IPS-11a (cell line): Measurements from ENCODE around the gene PPL.
"Not testable (repeated sequence)": the region's sequence is repeated elsewhere in the genome, so short reads cannot be mapped to it uniquely, and the experiment has no call there.

Experiments
- H3K4me3 ChIP-seq: one replicate; pipeline ENCODE4 v1.5.1; 2013; ENCODE audit warnings: low read depth, low read length, control low read depth

Gene PPL

GRCh38 chr16:4958510-4959438 is 21.8 kb upstream of the PPL start:
- H3K4me3 ChIP-seq = peak overlapping the region; percentile 42

DNA sequence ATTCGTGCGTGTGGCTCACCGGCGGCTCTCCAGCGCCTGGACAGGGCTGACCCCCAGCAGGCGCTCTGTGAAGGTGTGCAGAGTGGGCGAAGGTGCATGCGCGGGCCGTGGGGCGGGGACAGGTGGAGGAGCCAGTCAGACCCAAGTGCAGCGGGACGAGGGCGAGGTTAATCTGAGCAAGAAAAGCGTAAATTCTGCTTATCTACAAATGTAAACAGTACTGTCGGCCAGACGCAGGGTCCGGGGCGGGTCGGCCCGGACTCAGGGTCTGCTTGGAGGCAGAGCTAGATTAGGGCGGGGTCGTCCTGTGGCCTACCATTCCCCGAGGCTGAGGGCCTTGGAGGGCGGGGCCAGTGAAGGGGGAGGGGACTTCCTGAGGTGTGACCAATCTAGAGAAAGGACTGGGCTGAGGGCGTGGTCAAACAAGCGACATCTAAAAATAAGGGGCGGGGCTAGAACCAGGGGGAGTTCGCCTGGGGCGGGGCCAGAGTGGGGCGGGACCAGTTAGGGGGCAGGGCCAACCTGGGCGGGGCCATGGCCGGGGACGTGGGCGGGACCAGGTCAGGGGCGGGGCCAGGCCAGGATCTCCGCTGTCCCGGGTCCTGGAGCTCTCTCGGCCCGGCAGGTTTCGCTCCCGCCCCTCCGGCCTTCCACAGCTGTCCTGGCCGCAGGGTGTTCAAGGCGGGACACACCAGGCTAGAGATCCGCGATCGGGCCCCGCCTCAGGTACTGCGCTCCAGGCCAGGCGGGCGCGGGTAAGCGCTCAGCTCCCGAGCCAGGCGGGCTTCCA is 21.0 kb upstream of the PPL start, which contains the start of gene SEC14L5:
Gene SEC14L5 (plus strand): TSS at position 611 of the 790 bp plus-strand sequence. CDS start 994 bp downstream, outside the sequence.
- H3K4me3 ChIP-seq = peak within 1 kb of the TSS; percentile 44

DNA sequence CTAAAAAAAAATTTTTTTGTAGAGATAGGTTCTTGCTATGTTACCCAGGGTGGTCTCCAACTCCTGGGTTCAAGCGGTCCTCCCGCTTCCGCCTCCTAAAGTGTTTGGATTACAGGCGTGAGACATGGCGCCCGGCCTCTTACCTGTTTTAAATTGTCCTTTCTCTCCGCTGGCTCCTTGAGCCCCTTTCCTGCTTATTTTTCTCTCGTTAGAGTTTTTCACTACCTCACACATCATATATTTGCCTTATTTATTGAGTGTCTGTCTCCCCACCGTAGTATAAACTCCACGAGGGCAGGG is 20.4 kb upstream of the PPL start:
- peak overlapping the region; percentile 44 for H3K4me3 ChIP-seq

- H3K4me3 ChIP-seq = no peak overlapping the region
These were observed 17.8 kb upstream of the PPL start for GRCh38 chr16:4954714-4955113.

GRCh38 chr16:4951583-4951982 is 14.6 kb upstream of the PPL start:
- H3K4me3 ChIP-seq = not testable (repeated sequence)

DNA sequence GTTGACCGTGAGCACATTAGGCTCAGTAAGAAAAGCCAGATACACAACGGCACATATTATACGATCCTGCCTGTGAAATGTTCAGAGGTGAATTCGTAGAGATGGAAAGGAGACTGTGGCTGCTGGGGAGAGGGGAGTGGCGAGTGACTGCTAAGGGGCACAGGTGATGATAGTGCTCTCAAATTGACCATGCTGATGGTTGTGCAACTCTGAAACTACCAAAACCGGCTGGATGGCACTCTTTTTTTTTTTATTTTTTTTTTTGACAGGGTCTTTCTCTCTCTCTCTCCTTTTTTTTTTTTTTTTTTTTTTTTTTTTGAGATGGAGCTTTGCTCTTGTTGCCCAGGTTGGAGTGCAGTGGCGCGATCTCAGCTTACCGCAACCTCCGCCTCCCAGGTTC is 13.0 kb upstream of the PPL start:
- no peak overlapping the region for H3K4me3 ChIP-seq

GRCh38 chr16:4948903-4949766 is 12.2 kb upstream of the PPL start:
- H3K4me3 ChIP-seq = no peak overlapping the region

DNA sequence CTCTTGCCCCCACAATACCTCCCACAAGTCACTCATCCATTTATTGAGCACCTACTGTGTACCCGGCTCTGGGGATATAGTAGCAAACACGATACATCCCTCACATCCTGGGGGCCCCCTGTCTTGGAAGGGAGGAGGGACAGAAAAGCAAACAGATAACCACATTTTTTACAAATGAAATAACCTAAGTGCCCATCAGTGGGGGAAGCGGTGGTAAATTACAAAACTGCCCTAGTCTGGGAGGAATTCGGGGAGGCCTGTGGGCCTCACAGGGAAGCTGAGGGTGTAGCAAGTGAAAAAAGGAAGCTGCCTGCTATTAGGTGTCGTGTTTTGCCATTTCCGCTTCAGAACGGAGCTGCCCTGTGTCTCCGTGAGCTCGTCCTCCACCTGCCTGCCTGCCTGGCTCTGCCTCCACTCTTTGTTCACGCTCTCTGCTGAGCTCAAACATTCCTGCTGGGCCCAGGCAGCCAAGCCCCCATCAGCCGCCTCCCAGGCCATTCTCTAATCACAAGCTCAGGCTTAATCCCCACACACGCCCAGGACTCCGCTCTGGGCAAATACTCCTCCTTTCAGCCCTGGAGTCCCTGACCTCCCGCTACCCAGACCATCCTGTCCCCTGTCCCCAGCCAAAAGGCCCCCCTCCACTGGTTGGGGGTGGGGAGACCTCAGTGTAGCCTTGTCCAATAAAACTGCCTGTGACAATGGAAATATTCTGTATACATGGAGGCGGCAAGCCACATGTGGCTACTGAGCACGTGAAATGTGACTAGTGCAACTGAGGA is 11.0 kb upstream of the PPL start:
- H3K4me3 ChIP-seq = no peak overlapping the region

- no peak overlapping the region for H3K4me3 ChIP-seq
These were observed 10.0 kb upstream of the PPL start for GRCh38 chr16:4946917-4947316.

DNA sequence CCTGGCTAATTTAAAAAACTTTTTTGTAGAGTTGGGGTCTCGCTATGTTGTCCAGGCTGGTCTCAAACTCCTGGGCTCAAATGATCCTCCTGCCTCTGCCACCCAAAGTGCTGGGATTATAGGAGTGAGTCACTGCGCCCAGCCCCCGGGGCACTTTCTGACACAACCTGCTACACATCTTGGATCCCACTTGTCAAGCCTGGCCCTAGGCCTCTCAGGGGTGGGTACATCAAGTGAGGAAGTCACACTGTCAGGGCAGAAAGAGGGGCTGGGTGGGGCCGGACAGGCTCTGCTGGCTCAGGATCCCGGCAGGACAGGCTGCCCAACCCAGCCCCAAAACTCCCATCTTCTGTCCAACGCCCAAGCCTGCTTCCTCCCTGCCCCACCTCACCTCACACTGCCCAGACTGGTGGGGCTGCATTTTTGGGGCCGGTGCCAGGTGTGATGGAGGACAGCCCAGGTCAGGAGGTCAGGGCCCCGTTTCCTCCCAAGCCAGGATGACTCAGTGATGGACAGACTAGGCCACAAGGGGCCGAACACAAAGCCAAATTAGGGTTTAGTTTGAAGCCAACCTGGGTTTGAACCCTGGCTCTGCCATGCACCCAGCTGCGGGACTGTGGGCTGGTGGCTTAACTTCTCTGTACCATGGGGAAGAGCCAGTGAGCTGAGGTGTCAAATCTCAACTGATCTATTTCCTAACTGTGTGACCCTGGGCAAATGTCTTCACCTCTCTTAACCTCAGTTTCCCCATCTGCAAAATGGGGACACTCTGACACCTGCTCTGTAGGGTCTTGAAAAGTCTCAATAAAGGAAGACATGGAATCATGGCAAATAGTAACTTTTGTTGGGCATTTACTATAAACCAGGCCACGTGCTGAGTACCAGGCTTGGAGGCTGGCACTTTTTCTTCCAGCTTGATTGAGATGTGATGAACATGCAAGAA is 8.9 kb upstream of the PPL start:
- no peak overlapping the region for H3K4me3 ChIP-seq

DNA sequence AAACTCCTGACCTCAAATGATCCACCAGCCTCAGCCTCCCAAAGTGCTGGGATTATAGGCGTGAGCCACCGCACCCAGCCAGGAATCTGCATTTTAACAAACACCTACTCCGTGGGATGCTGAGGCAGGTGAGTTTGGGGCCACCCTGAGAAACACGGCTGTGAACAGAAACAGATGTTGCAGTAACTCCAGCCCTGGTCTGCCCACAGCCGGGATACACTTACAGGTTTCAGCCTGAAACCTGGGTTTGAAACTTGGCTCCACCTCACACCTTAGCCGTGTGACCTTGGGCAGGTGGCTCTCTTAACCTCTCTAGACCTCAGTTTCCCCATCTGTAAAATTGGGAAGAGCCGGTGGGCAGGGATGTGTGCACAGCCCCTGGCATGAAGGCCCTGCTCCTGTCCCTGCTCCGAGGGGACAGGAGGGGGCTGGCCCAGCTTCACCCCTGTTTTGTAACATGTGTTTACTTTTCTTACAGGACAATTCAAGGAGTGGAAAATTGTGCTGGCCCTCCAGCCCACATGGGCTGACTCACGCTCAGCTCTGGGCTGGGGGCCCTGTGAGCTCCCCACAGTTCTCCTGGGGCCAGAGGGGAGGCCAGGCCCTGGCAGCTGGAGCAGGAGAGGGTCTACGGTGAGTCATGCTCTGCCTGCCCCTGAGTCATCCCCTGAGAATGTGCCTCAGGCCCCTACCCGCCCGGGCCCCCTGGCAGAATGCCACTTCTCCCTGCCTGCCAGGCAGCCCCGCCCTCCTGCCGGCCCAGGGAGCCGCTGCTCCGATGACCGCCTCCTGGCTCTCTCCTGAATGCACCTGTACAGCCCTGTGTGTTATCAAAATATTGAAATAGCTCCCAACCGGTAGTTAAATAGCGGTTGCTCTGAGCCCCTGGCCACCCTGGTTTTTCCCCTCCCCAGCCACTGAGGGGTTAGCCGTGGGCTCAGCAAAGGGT is 7.7 kb upstream of the PPL start:
- no peak overlapping the region for H3K4me3 ChIP-seq

DNA sequence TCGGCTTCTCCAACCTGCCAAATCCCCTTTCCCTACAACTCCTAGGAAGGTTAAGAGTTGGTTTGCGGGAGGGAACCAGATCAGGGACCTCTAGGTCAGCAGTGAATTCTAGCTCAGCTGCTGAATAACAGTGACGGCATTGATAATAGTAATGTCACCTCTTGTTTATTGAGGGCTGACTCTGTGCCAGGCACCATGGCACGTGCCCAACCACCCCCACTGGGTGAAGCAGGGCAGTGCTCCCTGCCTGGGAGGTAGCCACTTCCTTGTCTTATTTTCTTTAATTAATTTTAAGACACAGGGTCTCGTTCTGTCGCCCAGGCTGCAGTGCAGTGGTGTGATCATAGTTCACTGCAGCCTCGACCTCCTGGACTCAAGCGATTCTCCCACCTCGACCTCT is 5.5 kb upstream of the PPL start:
- no peak overlapping the region for H3K4me3 ChIP-seq

GRCh38 chr16:4940719-4941118 is 3.8 kb upstream of the PPL start:
- no peak overlapping the region for H3K4me3 ChIP-seq

- no peak overlapping the region for H3K4me3 ChIP-seq
These were observed 1.7 kb upstream of the PPL start for GRCh38 chr16:4938683-4939030.

- no peak overlapping the region for H3K4me3 ChIP-seq
These were observed 1.1 kb upstream of the PPL start for GRCh38 chr16:4937782-4938682.

DNA sequence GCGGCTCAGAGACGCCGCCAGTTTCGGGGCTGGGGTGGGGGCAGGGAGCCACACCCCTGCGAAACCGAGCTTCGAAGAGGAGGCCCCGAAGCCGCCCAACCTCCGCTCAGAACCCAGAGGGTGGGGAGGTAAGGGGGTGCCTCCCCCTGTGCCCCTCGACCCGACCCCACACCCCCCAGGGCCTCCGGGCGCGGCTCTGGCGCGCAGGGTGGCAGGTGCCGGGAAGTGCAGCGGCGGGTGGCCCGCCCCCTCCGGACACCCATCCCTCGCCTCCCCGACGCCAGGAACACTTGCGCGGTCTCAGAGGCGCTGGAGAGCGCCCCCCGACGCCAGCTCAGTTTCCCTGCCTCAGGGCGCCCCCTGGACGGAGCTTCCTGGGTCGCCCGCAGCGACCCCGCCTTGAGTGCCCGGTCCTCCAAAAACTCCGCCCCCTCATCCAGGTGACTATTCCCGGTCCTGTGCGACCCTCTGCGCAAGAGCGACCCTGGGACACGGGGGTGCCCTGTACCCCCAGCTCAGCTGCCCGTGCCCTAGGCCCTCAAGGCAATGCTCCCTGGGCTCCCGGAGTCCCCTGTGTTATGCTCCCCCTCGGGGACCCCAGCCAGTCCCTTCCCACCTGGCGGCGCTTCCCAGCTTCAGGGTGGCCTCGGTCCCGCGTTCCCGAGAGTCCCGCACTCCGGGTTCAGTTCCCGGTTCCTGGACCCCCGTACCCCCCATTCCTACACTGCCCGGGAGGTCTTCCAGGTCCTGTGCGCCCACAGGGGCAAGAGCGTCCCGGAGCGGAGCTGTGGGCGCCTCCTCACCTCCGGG is 562 bp downstream of the PPL start:
- peak overlapping the region; percentile 81 for H3K4me3 ChIP-seq
